CD4-positive, alpha-beta T cell treated with Interleukin-15 for 4 hours (primary cell): ENCODE data around the gene NRIP1.
"Not testable (repeated sequence)": the region's sequence is repeated elsewhere in the genome, so short reads cannot be mapped to it uniquely, and the experiment has no call there.

ENCODE experiments used
- DNase-seq: peaks from one replicate; pipeline ENCODE4 v3.0.0-alpha.2; 2020; ENCODE audit warnings: low spot score

The NRIP1 gene

GRCh38 chr21:14975136-14975919 is 89.5 kb downstream of the NRIP1 start:
- DNase-seq = no peak

- DNase-seq = no peak
Measured at GRCh38 chr21:14972678-14973077, 92.1 kb downstream of the NRIP1 start.

- no peak for DNase-seq
Measured at GRCh38 chr21:14968821-14969220, 96.0 kb downstream of the NRIP1 start.

- no peak for DNase-seq
Measured at GRCh38 chr21:14968029-14968428, 96.8 kb downstream of the NRIP1 start.

GRCh38 chr21:14964621-14965020 is 100.2 kb downstream of the NRIP1 start:
- no peak for DNase-seq

GRCh38 chr21:14962217-14962616 is 102.6 kb downstream of the NRIP1 start:
- no peak for DNase-seq

- DNase-seq = no peak
Measured at GRCh38 chr21:14961502-14961901, 103.3 kb downstream of the NRIP1 start.

GRCh38 chr21:14959343-14959742 is 105.5 kb downstream of the NRIP1 start:
- no peak for DNase-seq

GRCh38 chr21:14957836-14958235 is 107.0 kb downstream of the NRIP1 start:
- no peak for DNase-seq

- no peak for DNase-seq
Measured at GRCh38 chr21:14956807-14957206, 108.0 kb downstream of the NRIP1 start.

- DNase-seq = no peak
Measured at GRCh38 chr21:14955936-14956520, 108.8 kb downstream of the NRIP1 start.

- no peak for DNase-seq
Measured at GRCh38 chr21:14952916-14953315, 111.9 kb downstream of the NRIP1 start.

GRCh38 chr21:14949603-14950002 is 115.2 kb downstream of the NRIP1 start:
- no peak for DNase-seq

- DNase-seq = no peak
Measured at GRCh38 chr21:14947613-14948160, 117.1 kb downstream of the NRIP1 start.

GRCh38 chr21:14945176-14945575 is 119.6 kb downstream of the NRIP1 start:
- DNase-seq = no peak

GRCh38 chr21:14943616-14944015 is 121.2 kb downstream of the NRIP1 start:
- no peak for DNase-seq

GRCh38 chr21:14942801-14943490 is 121.9 kb downstream of the NRIP1 start:
- no peak for DNase-seq

GRCh38 chr21:14927324-14927723 is 137.5 kb downstream of the NRIP1 start:
- not testable (repeated sequence) for DNase-seq

GRCh38 chr21:14926186-14926585 is 138.6 kb downstream of the NRIP1 start:
- no peak for DNase-seq

GRCh38 chr21:14923468-14923867 is 141.3 kb downstream of the NRIP1 start:
- no peak for DNase-seq

GRCh38 chr21:14922980-14923379 is 141.8 kb downstream of the NRIP1 start:
- DNase-seq = no peak

- no peak for DNase-seq
Measured at GRCh38 chr21:14918527-14918926, 146.3 kb downstream of the NRIP1 start.

- DNase-seq = no peak
Measured at GRCh38 chr21:14917762-14918161, 147.0 kb downstream of the NRIP1 start.
